ENCODE results near the gene TNFRSF14.

- TF ChIP-seq TMF1 (CRISPR knock-in tag; IDR thresholded peaks at IDR 0.05; ENCODE audit: low read depth) (no peak), POLR2A (IDR thresholded peaks at IDR 0.05; ENCODE audit: insufficient read depth in 1 of 2, low read depth in 2 of 2, low read length in 2 of 2) (no peak), ZBTB44 (CRISPR knock-in tag; IDR thresholded peaks at IDR 0.05) (no peak), ZNF274 (CRISPR knock-in tag; IDR thresholded peaks at IDR 0.05) (no peak), ZNF24 (IDR thresholded peaks at IDR 0.05) (no peak), AKAP8 (CRISPR knock-in tag; IDR thresholded peaks at IDR 0.05) (no peak), CHD2 (IDR thresholded peaks at IDR 0.05; ENCODE audit: low read depth, low read length) (no peak), ZFP36L1 (CRISPR knock-in tag; IDR thresholded peaks at IDR 0.05) (no peak), FOXP1 (IDR thresholded peaks at IDR 0.05) (no peak), FOXP1 (CRISPR knock-in tag; IDR thresholded peaks at IDR 0.05) (no peak), NFE2L1 (CRISPR knock-in tag; IDR thresholded peaks at IDR 0.05; ENCODE audit: borderline replicate concordance) (no peak), RELA (CRISPR knock-in tag; IDR thresholded peaks at IDR 0.05) (no peak), EP300 (IDR thresholded peaks at IDR 0.05; ENCODE audit: low read depth in 2 of 2, low read length in 2 of 2) (no peak), EP300 (CRISPR knock-in tag; IDR thresholded peaks at IDR 0.05; ENCODE audit: borderline replicate concordance) (no peak), TSC22D2 (CRISPR knock-in tag; IDR thresholded peaks at IDR 0.05; ENCODE audit: borderline replicate concordance) (no peak)
Observed at GRCh38 chr1:2510366-2511155, 45.6 kb upstream of the TNFRSF14 start.

All from HepG2 (cell line).